Subcutaneous abdominal adipose tissue (tissue), 5 donors: ENCODE data around the gene DDIAS.

ENCODE experiments used
- H3K27ac ChIP-seq: one replicate; pipeline ENCODE4 v1.7.0; 2013; ENCODE audit warnings: low read depth, mild to moderate bottlenecking, inconsistent platforms, low read length, moderate library complexity
- H3K27me3 ChIP-seq, 5 donors: one replicate each; pipeline ENCODE4 v1.7.0; 2013; ENCODE audit warnings: low read length in 5 of 5, inconsistent platforms in 1 of 5; ENCODE audit not compliant: control insufficient read depth in 5 of 5, insufficient read depth in 4 of 5
- H3K36me3 ChIP-seq, 5 donors: one replicate each; pipeline ENCODE4 v1.7.0; 2013; ENCODE audit warnings: low read length in 5 of 5; ENCODE audit not compliant: control insufficient read depth in 5 of 5, insufficient read depth in 5 of 5
- H3K4me1 ChIP-seq, 5 donors: one replicate each; pipeline ENCODE4 v1.7.0; 2013; ENCODE audit warnings: low read length in 5 of 5, mild to moderate bottlenecking in 3 of 5, moderate library complexity in 1 of 5; ENCODE audit not compliant: control insufficient read depth in 5 of 5, insufficient read depth in 5 of 5
- H3K4me3 ChIP-seq, 5 donors: one replicate each; pipeline ENCODE4 v1.7.0; 2013; ENCODE audit warnings: low read length in 5 of 5, low read depth in 1 of 5
- H3K9ac ChIP-seq, 5 donors: one replicate each; pipeline ENCODE4 v1.7.0; 2013; ENCODE audit warnings: low read length in 5 of 5, mild to moderate bottlenecking in 4 of 5, moderate library complexity in 3 of 5
- H3K9me3 ChIP-seq, 5 donors: one replicate each; pipeline ENCODE4 v1.7.0; 2013; ENCODE audit warnings: low read length in 5 of 5; ENCODE audit not compliant: control insufficient read depth in 5 of 5
- donor health status: healthy.
- donor health status: healthy.
- donor health status: healthy.
- donor health status: healthy.
- donor health status: healthy.

Gene DDIAS

GRCh38 chr11:82864268-82864667, 37.3 kb upstream of the DDIAS start:
- H3K4me3 ChIP-seq: peak overlapping the region in 1 of 5 donors; percentile 4
- H3K27me3 ChIP-seq: no peaks in the 10 kb centered on the region
- H3K9me3 ChIP-seq: no peaks in the 10 kb centered on the region
- H3K9ac ChIP-seq: peak overlapping the region in 1 of 5 donors; percentile 0
- H3K36me3 ChIP-seq: no peaks in the 10 kb centered on the region
- H3K27ac ChIP-seq: no peak overlapping the region
- H3K4me1 ChIP-seq: peaks cover 0 to 24% (median 20%) of the 10 kb centered on the region in 5 donors

DNA sequence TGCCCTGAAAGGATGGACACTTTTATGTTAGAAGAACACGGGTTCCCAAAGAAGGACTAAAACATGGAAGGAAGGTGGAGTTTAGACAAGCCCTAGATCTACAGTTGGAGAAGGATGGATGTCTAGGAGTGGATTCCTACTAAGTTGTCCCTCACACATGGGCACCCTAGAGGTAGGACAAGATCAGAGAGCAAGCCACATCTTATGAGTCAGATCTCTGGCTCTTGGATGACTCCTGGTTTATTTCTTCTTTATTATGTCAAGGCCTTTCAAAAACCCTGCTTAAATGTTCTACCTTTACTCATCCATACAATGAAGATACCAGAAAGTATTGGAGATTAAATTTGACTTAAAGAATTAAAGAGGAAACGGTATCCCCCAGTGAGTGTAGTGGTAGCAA, 35.7 kb upstream of the DDIAS start:
- no peaks in the 10 kb centered on the region for H3K9me3 ChIP-seq
- H3K4me1 ChIP-seq: peaks cover 4 to 35% (median 29%) of the 10 kb centered on the region in 5 donors
- H3K27ac ChIP-seq: no peak overlapping the region
- H3K9ac ChIP-seq: no peak overlapping the region
- no peaks in the 10 kb centered on the region for H3K36me3 ChIP-seq
- no peak overlapping the region for H3K4me3 ChIP-seq
- H3K27me3 ChIP-seq: no peaks in the 10 kb centered on the region

DNA sequence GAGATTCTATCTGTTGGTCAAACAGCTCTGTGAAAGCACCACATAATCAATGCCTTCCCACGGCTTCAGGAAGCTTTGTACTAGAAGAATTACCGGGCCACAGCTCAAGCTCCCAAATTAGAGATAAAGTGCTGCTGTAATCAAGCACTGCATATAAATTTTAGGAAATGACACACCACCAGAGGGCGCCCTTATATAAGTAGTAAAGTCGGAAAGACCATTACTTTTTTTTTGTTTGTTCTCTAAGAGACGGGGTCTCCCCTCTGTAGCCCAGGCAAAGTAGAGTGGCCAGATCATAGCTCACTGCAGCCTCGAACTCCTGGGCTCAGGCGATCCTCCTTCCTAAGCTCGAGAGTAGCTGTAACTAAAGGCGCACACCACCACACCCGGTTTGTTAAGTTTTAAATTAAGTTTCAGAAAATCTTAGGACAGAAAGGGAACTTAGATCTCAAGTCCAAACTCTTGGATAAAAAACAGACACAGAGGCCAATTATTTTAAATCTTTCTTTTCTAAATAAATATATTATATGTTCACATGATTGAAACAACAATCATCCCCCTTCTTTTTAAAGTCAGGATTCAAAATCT, 33.9 kb upstream of the DDIAS start:
- H3K4me3 ChIP-seq: peak overlapping the region; percentile 39 to 67 (median 47)

GRCh38 chr11:82869657-82870056, 31.9 kb upstream of the DDIAS start:
- H3K27me3 ChIP-seq: no peaks in the 10 kb centered on the region
- H3K36me3 ChIP-seq: no peaks in the 10 kb centered on the region
- peaks cover 4 to 33% (median 27%) of the 10 kb centered on the region in 5 donors for H3K4me1 ChIP-seq
- H3K27ac ChIP-seq: no peak overlapping the region
- no peaks in the 10 kb centered on the region for H3K9me3 ChIP-seq
- no peak overlapping the region for H3K9ac ChIP-seq
- H3K4me3 ChIP-seq: no peak overlapping the region

More for the DNA sequence above, 33.9 kb upstream of the DDIAS start:
- Histone ChIP-seq H3K36me3 (no peaks in the 10 kb centered on the region), H3K9ac (peak overlapping the region in 3 of 5 donors; percentile 30 to 57 (median 46)), H3K27ac (no peak overlapping the region), H3K27me3 (no peaks in the 10 kb centered on the region), H3K9me3 (no peaks in the 10 kb centered on the region), H3K4me1 (peaks cover 4 to 35% (median 32%) of the 10 kb centered on the region in 5 donors)

DNA sequence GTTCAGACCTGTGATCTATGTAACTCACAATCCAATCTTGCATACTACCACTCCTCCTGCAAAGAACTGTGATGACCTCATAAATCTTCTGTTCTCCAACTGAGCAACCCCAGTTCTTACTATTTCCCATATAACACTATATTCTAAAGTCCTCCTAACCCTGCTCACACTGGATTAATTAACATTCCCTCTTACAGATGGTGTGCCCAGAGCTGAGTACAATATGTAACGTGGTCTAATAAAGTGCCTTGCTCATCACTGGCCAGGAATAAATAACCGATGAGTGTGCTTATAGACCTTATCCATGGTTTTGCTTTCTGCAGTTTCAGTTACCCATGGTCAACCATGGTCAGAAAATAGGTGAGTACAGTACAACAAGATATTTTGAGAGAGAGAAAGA, 29.9 kb upstream of the DDIAS start:
- no peak overlapping the region for H3K27ac ChIP-seq
- peaks cover 4 to 36% (median 23%) of the 10 kb centered on the region in 5 donors for H3K4me1 ChIP-seq
- H3K4me3 ChIP-seq: no peak overlapping the region
- H3K9ac ChIP-seq: no peak overlapping the region
- no peaks in the 10 kb centered on the region for H3K9me3 ChIP-seq
- no peaks in the 10 kb centered on the region for H3K36me3 ChIP-seq
- H3K27me3 ChIP-seq: no peaks in the 10 kb centered on the region

DNA sequence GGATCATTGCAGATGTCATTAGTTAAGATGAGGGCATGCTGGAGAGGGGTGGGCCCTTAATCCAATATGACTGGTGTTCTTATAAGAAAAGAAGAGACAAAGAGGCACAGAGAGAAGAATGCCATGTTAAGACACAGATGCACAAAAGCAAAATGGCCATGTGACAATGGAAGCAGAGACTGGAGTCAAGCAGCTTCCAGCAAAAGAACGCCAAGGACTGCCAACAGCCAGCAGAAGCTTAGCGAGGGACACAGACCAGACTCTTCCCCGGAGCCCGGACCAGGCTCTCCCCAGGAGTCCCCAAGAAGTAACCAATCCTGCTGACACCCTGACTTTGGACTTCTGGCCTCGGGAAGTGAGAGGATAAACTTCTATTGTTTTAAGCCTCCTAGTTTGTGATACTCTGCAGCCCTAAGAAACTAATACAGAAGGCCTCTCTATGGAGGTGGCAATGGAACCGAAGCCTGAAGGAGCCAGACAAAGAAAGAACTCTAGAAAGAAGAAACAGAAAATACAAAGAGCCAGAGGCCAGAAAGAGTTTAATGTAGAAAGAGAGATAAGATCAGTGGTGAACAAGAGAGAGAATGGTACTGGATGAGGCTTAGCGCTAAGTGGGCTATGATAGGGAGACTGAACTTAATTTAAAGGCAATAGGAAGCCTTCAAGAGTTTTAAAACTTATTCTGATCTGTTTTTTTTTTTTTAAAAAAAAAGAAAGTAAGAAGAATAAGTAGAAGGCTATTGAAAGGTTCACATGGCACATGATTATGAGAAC, 29.0 kb upstream of the DDIAS start:
- no peak overlapping the region for H3K9ac ChIP-seq
- no peak overlapping the region for H3K27ac ChIP-seq
- peaks cover 4 to 31% (median 18%) of the 10 kb centered on the region in 5 donors for H3K4me1 ChIP-seq
- no peaks in the 10 kb centered on the region for H3K27me3 ChIP-seq
- no peaks in the 10 kb centered on the region for H3K9me3 ChIP-seq
- no peaks in the 10 kb centered on the region for H3K36me3 ChIP-seq
- no peak overlapping the region for H3K4me3 ChIP-seq

DNA sequence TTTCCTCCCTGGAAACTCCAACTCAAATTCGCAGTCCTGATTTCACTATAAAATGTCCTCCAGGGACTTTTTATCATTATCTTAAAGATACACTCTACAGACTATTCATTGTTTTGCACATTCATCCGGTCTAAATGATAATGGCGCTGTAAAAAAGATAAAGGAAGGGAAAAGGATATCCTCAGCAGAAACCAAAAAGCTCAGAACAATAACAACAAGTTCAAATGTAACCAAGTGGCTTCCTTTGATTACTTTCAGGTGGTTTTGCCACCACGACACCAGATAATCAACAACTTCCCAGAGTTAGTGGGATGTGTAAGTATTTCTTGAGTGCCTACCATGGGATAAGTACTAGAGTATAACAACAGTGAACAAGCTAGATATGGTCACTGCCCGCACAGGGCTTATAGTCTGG, 27.6 kb upstream of the DDIAS start:
- Histone ChIP-seq H3K36me3 (no peaks in the 10 kb centered on the region), H3K9me3 (no peaks in the 10 kb centered on the region), H3K4me1 (peaks cover 4 to 29% (median 15%) of the 10 kb centered on the region in 5 donors), H3K27me3 (no peaks in the 10 kb centered on the region), H3K27ac (no peak overlapping the region), H3K4me3 (no peak overlapping the region), H3K9ac (no peak overlapping the region)

DNA sequence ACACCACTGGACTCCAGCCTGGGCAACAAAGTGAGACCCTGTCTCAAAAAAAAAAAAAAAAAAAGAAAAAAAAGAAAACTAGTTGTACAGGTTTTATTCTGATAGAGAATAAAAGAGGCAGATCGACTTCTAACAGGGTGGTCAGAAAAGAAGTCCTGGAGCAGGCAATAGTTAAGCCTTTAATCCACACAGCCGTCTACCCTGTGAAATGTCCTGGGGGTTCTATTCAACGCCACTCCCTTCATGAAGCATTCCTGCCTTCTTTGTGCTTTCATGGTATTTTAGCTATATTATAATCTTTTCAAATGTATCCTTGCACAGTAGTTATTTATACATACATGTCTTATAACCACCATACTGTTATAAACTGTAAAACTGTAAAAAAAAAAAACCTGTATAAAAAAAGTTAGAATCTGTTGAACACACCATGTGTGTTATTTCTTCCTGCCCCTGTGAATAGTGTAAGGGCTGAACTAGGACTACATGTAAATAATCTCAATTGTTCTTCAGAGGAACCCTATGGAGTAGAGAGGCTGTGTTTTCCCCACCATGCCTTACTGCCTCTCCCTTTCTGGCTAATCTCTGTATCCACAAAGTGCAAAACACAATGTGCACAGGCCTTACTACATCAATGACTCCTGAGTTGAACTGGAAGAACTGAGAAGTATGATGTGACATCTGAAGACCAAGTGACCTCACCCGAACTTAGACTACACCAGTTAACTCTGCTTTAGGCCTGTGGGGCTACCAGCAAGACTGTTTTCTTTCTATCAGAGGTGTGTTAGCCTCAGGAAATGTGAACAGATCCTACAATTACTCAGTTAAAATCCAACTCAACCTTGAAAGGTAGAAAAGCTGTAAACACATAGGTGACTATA, 26.7 kb upstream of the DDIAS start:
- Histone ChIP-seq H3K4me3 (no peak overlapping the region), H3K36me3 (no peaks in the 10 kb centered on the region), H3K4me1 (peaks cover under 1 to 22% (median 8%) of the 10 kb centered on the region in 5 donors), H3K9ac (no peak overlapping the region), H3K27ac (no peak overlapping the region), H3K27me3 (no peaks in the 10 kb centered on the region), H3K9me3 (no peaks in the 10 kb centered on the region)

DNA sequence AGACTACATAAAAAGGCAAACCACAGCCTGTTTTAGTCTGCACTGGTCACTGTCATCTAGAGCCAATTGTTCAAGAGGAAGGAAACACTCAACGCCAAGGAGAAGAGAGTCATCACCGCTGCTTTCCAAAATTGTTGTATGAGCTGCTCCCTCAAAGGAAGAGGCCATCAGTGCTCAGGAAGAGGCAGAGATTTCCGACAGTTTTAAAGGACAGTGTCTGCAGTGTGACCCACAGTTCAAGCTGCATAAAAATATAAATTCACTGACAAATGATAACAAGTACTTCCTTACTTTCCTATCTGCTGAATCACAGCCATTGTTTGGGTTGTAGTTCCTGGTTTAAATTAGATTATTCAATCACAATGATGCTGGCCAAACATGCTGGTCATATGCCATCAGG, 17.7 kb upstream of the DDIAS start:
- H3K4me1 ChIP-seq: peaks cover 0 to 46% (median 3%) of the 10 kb centered on the region in 5 donors
- H3K36me3 ChIP-seq: no peaks in the 10 kb centered on the region
- peak overlapping the region; percentile 24 for H3K27ac ChIP-seq
- no peaks in the 10 kb centered on the region for H3K9me3 ChIP-seq
- no peak overlapping the region for H3K4me3 ChIP-seq
- no peak overlapping the region for H3K9ac ChIP-seq
- no peaks in the 10 kb centered on the region for H3K27me3 ChIP-seq
